ENCODE results near the gene UNC119B.
A peak's percentile ranks its signal among the peaks of the same experiment; 100 is the strongest.
"Not testable (repeated sequence)": the region's sequence is repeated elsewhere in the genome, so short reads cannot be mapped to it uniquely, and the experiment has no call there.

Gene UNC119B

GRCh38 chr12:120668868-120669840 lies 41.1 kb upstream of the UNC119B start:
- H3K4me3 ChIP-seq (ENCODE audit: low read depth, low read length), result no peak overlapping the region; the same call in 1 of the 2 replicates
- no peak for TF ChIP-seq CTCF (IDR thresholded peaks at IDR 0.05; ENCODE audit: low read depth, low read length, missing control alignments)
- DNase-seq (ENCODE audit: low read depth), result no peak

- DNase-seq (ENCODE audit: low read depth); H3K4me3 ChIP-seq (ENCODE audit: low read depth, low read length): not testable (repeated sequence)
These were observed 40.0 kb upstream of the UNC119B start for GRCh38 chr12:120670237-120670636.

GRCh38 chr12:120670667-120671066 lies 39.6 kb upstream of the UNC119B start:
- no peak for DNase-seq (ENCODE audit: low read depth)
- no peak overlapping the region for H3K4me3 ChIP-seq (ENCODE audit: low read depth, low read length)
- TF ChIP-seq CTCF (IDR thresholded peaks at IDR 0.05; ENCODE audit: low read depth, low read length, missing control alignments), result no peak

GRCh38 chr12:120674097-120674636 lies 36.1 kb upstream of the UNC119B start:
- TF ChIP-seq CTCF (IDR thresholded peaks at IDR 0.05; ENCODE audit: low read depth, low read length, missing control alignments), result no peak
- no peak overlapping the region for H3K4me3 ChIP-seq (ENCODE audit: low read depth, low read length)
- no peak for DNase-seq (ENCODE audit: low read depth)

GRCh38 chr12:120677765-120678473 lies 32.3 kb upstream of the UNC119B start:
- no peak for TF ChIP-seq CTCF (IDR thresholded peaks at IDR 0.05; ENCODE audit: low read depth, low read length, missing control alignments)
- DNase-seq (ENCODE audit: low read depth), result peak; percentile 49
- no peak overlapping the region for H3K4me3 ChIP-seq (ENCODE audit: low read depth, low read length)

GRCh38 chr12:120678572-120678971 lies 31.7 kb upstream of the UNC119B start:
- TF ChIP-seq CTCF (IDR thresholded peaks at IDR 0.05; ENCODE audit: low read depth, low read length, missing control alignments), result no peak
- H3K4me3 ChIP-seq (ENCODE audit: low read depth, low read length), result no peak overlapping the region
- DNase-seq (ENCODE audit: low read depth), result no peak

GRCh38 chr12:120680165-120680738 lies 30.0 kb upstream of the UNC119B start:
- no peak overlapping the region; the same call in 1 of the 2 replicates for H3K4me3 ChIP-seq (ENCODE audit: low read depth, low read length)
- TF ChIP-seq CTCF (IDR thresholded peaks at IDR 0.05; ENCODE audit: low read depth, low read length, missing control alignments), result no peak
- no peak for DNase-seq (ENCODE audit: low read depth)
